NT2/D1 (cell line): ENCODE data around the gene FKTN.

Experiments used
- SUZ12 ChIP-seq: IDR thresholded peaks from 2 replicates; pipeline ENCODE4 v1.6.1; 2011; ENCODE audit not compliant: insufficient read length, insufficient read depth; ENCODE audit errors: extremely low read depth
- YY1 ChIP-seq: IDR thresholded peaks from 2 replicates; pipeline ENCODE4 v1.6.1; 2011; ENCODE audit not compliant: insufficient read length, insufficient read depth
- ZNF274 ChIP-seq: IDR thresholded peaks from 2 replicates; pipeline ENCODE4 v1.6.1; 2011; ENCODE audit warnings: mild to moderate bottlenecking, low read depth, low read length

DNA sequence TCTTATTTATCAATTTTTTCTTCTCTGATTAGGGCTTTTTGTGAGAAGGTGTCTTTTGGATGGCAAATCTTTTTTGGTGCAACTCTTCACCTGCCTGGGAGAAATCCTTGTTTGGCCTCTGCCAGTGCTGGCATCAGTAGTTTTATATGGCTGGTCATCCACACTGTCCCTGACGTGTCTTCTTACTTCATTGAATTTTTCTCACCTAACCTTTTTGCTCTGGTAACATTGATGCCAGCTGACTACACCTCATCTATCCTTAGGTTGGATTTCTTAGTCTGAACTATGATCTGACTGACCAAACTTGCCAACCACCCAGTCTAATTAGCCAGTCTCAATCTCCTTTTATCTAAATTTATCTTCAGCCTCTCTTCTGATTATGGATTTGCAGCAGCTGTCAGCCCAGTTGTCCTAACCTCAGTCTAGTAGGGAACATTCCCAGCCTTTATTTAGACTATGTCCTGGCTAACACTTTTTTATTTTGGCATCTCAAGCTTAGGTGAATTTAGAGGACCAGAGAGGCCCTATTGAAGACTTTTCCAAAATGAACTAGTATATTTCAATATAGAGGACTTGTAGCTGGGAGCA, 125.9 kb downstream of the FKTN start:
- TF ChIP-seq YY1: no peak
- no peak for TF ChIP-seq SUZ12
- no peak for TF ChIP-seq ZNF274
